ENCODE results near the gene COPS9.

COPS9 gene

GRCh38 chr2:240166191-240166590, 30.1 kb upstream of the COPS9 start:
- H3K4me3 ChIP-seq (ENCODE audit: low read depth, low read length) = no peak overlapping the region
- TF ChIP-seq CTCF (IDR thresholded peaks at IDR 0.05; ENCODE audit: insufficient read depth, low read depth, low read length, missing control alignments) = no peak
- DNase-seq (ENCODE audit: low read depth) = no peak

- no peak overlapping the region for H3K4me3 ChIP-seq (ENCODE audit: low read depth, low read length)
- no peak for DNase-seq (ENCODE audit: low read depth)
- TF ChIP-seq CTCF (IDR thresholded peaks at IDR 0.05; ENCODE audit: insufficient read depth, low read depth, low read length, missing control alignments) = no peak
Observed at GRCh38 chr2:240165661-240166060, 29.6 kb upstream of the COPS9 start.

- no peak overlapping the region for H3K4me3 ChIP-seq (ENCODE audit: low read depth, low read length)
- no peak for TF ChIP-seq CTCF (IDR thresholded peaks at IDR 0.05; ENCODE audit: insufficient read depth, low read depth, low read length, missing control alignments)
- DNase-seq (ENCODE audit: low read depth) = no peak
Observed at GRCh38 chr2:240165034-240165433, 28.9 kb upstream of the COPS9 start.

GRCh38 chr2:240164586-240164985, 28.5 kb upstream of the COPS9 start:
- no peak overlapping the region for H3K4me3 ChIP-seq (ENCODE audit: low read depth, low read length)
- no peak for DNase-seq (ENCODE audit: low read depth)
- TF ChIP-seq CTCF (IDR thresholded peaks at IDR 0.05; ENCODE audit: insufficient read depth, low read depth, low read length, missing control alignments) = no peak

- DNase-seq (ENCODE audit: low read depth) = no peak
- no peak for TF ChIP-seq CTCF (IDR thresholded peaks at IDR 0.05; ENCODE audit: insufficient read depth, low read depth, low read length, missing control alignments)
- H3K4me3 ChIP-seq (ENCODE audit: low read depth, low read length) = no peak overlapping the region
Observed at GRCh38 chr2:240163844-240164574, 27.9 kb upstream of the COPS9 start.

- H3K4me3 ChIP-seq (ENCODE audit: low read depth, low read length) = no peak overlapping the region
- TF ChIP-seq CTCF (IDR thresholded peaks at IDR 0.05; ENCODE audit: insufficient read depth, low read depth, low read length, missing control alignments) = no peak
- no peak for DNase-seq (ENCODE audit: low read depth)
Observed at GRCh38 chr2:240162939-240163714, 27.0 kb upstream of the COPS9 start.
